HT-29 (cell line): ENCODE measurements around the gene SLC1A5. TPM values are rescaled to one million over a fixed set of nuclear protein-coding genes. Genes with fewer than 3 reads are reported as not detected.
A peak's percentile ranks its signal among the peaks of the same experiment; 100 is the strongest.

Experiments
- DNase-seq: peaks from one replicate; pipeline ENCODE4 v3.0.0-alpha.2; 2015; ENCODE audit warnings: low spot score
- total RNA-seq: library from RNA; depleted of rRNA; stranded (reverse); fragments of >200 nt; shearing (Covaris generic); gene quantifications from 2 replicates; pipeline ENCODE4 v1.2.3, GENCODE V29; 2014

The SLC1A5 gene
- total RNA-seq, 1 experiment from 2014 or later = 790 TPM

GRCh38 chr19:46745030-46745429 is 43.4 kb downstream of the SLC1A5 start:
- DNase-seq = no peak

- DNase-seq = no peak
Measured at GRCh38 chr19:46744005-46744691, 44.2 kb downstream of the SLC1A5 start.

- no peak for DNase-seq
Measured at GRCh38 chr19:46742926-46743480, 45.4 kb downstream of the SLC1A5 start.

- DNase-seq = no peak
Measured at GRCh38 chr19:46741447-46741846, 46.9 kb downstream of the SLC1A5 start.

- DNase-seq = no peak
Measured at GRCh38 chr19:46739290-46739771, 49.1 kb downstream of the SLC1A5 start.

GRCh38 chr19:46737761-46738171 is 50.6 kb downstream of the SLC1A5 start:
- no peak for DNase-seq

GRCh38 chr19:46737298-46737654 is 51.1 kb downstream of the SLC1A5 start:
- DNase-seq = no peak

- no peak for DNase-seq
Measured at GRCh38 chr19:46736531-46737297, 51.7 kb downstream of the SLC1A5 start.

- DNase-seq = no peak
Measured at GRCh38 chr19:46733690-46734292, 54.6 kb downstream of the SLC1A5 start.

- peak; percentile 51 for DNase-seq
Measured at GRCh38 chr19:46732966-46733689, 55.3 kb downstream of the SLC1A5 start.

GRCh38 chr19:46732172-46732938 is 56.0 kb downstream of the SLC1A5 start:
- no peak for DNase-seq

GRCh38 chr19:46731584-46731983 is 56.8 kb downstream of the SLC1A5 start:
- peak; percentile 36 for DNase-seq

- DNase-seq = peak; percentile 91
Measured at GRCh38 chr19:46731007-46731501, 57.3 kb downstream of the SLC1A5 start.

- no peak for DNase-seq
Measured at GRCh38 chr19:46730595-46730994, 57.8 kb downstream of the SLC1A5 start.

- no peak for DNase-seq
Measured at GRCh38 chr19:46730187-46730586, 58.2 kb downstream of the SLC1A5 start.

- no peak for DNase-seq
Measured at GRCh38 chr19:46729696-46730095, 58.7 kb downstream of the SLC1A5 start.

GRCh38 chr19:46728693-46729339 is 59.6 kb downstream of the SLC1A5 start:
- peak; percentile 88 for DNase-seq

- DNase-seq = no peak
Measured at GRCh38 chr19:46728208-46728607, 60.2 kb downstream of the SLC1A5 start.

- DNase-seq = no peak
Measured at GRCh38 chr19:46727757-46728156, 60.6 kb downstream of the SLC1A5 start.

- no peak for DNase-seq
Measured at GRCh38 chr19:46726971-46727501, 61.4 kb downstream of the SLC1A5 start.
